ENCODE measurements around the gene GPR37L1.

DNA sequence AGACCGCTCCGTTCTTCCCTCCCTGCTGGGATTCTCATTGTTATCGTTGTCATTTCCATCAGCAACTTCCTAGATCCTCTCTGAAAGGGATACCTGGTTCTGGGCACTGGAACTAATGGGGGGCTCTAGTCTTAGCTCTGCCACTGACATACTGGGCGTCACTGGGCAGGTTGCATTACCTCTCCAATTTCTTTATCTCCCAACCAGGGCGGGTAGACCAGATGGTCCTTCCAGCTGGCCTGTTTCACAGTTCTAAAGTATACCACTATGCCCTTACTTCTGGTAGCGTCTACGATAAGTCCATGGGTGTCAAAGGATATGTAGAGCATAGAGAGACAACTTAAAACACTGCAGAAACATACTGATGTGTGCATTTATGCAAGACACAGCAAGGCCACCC, 1.4 kb downstream of the GPR37L1 start:
- no peak for TF ChIP-seq EZH2 (IDR thresholded peaks at IDR 0.05; ENCODE audit: insufficient read depth, poor library complexity, severe bottlenecking)
- TF ChIP-seq EZH2phosphoT487 (IDR thresholded peaks at IDR 0.05; ENCODE audit: insufficient read depth, low read depth) = no peak
